ENCODE measurements around the gene EVX1. TPM values are rescaled to one million over a fixed set of nuclear protein-coding genes. Genes with fewer than 3 reads are reported as not detected.

Gene EVX1
- total RNA-seq, 4 donors from 2014 or later: 1.4 to 17.2 (median 3.4) TPM; not detected in 1

GRCh38 chr7:27221201-27221797 lies 21.3 kb upstream of the EVX1 start:
- Histone ChIP-seq H3K4me1 (peaks cover 0 to 9% (median 3%) of the 10 kb centered on the region in 4 donors), H3K36me3 (no peaks in the 10 kb centered on the region), H3K4me3 (no peak overlapping the region), H3K27ac (no peak overlapping the region), H3K27me3 (peaks cover 78% of the 10 kb centered on the region), H3K9me3 (no peaks in the 10 kb centered on the region)
- intact Hi-C loops (cut with DNase I; ENCODE audit: low total_unique reads): no loop called here
- 83 to 92% methylated on average over 3 of the region's 3 CpGs for WGBS, 2 donors (ENCODE audit: low coverage in 1 of 2)
- TF ChIP-seq CTCF (IDR thresholded peaks at IDR 0.05) (no peak), EP300 (IDR thresholded peaks at IDR 0.05; ENCODE audit: low read depth) (no peak), POLR2AphosphoS5 (IDR thresholded peaks at IDR 0.05) (no peak), POLR2A (IDR thresholded peaks at IDR 0.05) (no peak)
- in situ Hi-C loops (cut with MboI; ENCODE audit: low pct_ligation_motif_present in 1 of 4, low pct_unique_long_range_greater_than_20kb in 1 of 4, low sequenced_read_pairs in 3 of 4): loop anchor here (25.0 kb wide), 5 partner anchors 366 to 791 kb away; no protein-coding TSS in a partner anchor
- DNase-seq: no peak

GRCh38 chr7:27223941-27224575 lies 18.5 kb upstream of the EVX1 start:
- H3K4me3 ChIP-seq: no peak overlapping the region
- no peaks in the 10 kb centered on the region for H3K36me3 ChIP-seq
- in situ Hi-C loops (cut with MboI; ENCODE audit: low pct_ligation_motif_present in 1 of 4, low pct_unique_long_range_greater_than_20kb in 1 of 4, low sequenced_read_pairs in 3 of 4): loop anchor here (25.0 kb wide), 5 partner anchors 363 to 788 kb away; no protein-coding TSS in a partner anchor
- intact Hi-C loops (cut with DNase I; ENCODE audit: low total_unique reads): no loop called here
- TF ChIP-seq EP300 (IDR thresholded peaks at IDR 0.05; ENCODE audit: low read depth): no peak
- TF ChIP-seq POLR2AphosphoS5 (IDR thresholded peaks at IDR 0.05): no peak
- no peak for TF ChIP-seq CTCF (IDR thresholded peaks at IDR 0.05)
- TF ChIP-seq POLR2A (IDR thresholded peaks at IDR 0.05): no peak
- no peak for DNase-seq
- no peaks in the 10 kb centered on the region for H3K9me3 ChIP-seq
- H3K4me1 ChIP-seq: peaks cover 0 to 9% (median 3%) of the 10 kb centered on the region in 4 donors
- no peak overlapping the region for H3K27ac ChIP-seq
- peaks cover 81% of the 10 kb centered on the region for H3K27me3 ChIP-seq

DNA sequence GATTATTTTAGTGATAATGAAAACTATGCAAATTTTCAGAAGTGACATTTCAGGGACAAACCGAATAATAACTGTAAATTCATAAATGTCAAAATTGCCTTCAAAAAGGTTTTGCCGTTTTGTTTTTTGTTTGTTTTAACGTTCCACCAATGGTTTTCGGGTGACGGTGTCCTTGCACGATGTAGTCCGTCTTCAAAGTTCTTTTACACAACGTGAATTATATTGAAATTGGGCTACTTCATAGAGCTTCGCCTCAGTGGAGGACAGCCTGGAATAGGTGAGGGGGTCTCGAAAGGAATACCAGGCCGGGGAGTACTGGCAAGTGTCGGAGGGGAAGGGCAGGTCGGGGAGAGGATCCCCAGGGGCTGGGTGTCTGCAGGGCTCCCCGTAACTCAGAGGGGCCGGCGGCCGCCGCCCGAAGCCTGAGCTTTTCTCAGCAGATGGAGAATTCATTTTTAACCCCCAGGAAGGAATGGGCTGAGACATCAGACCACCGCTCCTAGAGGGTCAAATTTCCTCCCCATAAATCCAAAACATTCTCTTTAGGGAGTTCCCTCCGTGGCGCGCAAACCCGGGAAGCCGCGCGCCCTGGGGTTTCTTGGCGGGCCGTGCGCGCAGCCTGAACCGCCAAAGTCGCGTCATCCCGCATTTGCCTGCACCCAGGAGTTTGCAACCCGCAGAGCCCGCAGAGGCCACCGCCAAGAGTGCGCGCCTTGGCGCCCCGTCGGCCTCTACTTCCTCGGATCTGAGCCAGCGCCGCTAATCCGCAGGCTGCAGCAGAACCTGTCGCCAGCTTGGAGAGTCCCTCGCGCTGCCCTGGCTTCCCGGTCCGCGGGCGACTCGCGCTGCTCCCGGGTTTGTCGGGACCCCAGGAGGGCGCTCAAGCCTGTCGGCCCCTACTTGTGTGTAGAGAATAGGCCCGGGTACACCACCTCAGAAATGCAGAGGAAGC lies 17.3 kb upstream of the EVX1 start:
- in situ Hi-C loops (cut with MboI; ENCODE audit: low pct_ligation_motif_present in 1 of 4, low pct_unique_long_range_greater_than_20kb in 1 of 4, low sequenced_read_pairs in 3 of 4): loop anchor here (25.0 kb wide), 5 partner anchors 362 to 787 kb away; no protein-coding TSS in a partner anchor
- WGBS, 2 donors (ENCODE audit: low coverage in 1 of 2): 0 to 18% methylated on average over 3 to 58 of the region's 61 CpGs
- H3K36me3 ChIP-seq: no peaks in the 10 kb centered on the region

More for the DNA sequence above, 17.3 kb upstream of the EVX1 start:
- Histone ChIP-seq H3K9me3 (no peaks in the 10 kb centered on the region), H3K4me1 (peaks cover 0 to 9% (median 3%) of the 10 kb centered on the region in 4 donors), H3K27me3 (peaks cover 69% of the 10 kb centered on the region), H3K27ac (no peak overlapping the region), H3K4me3 (peak overlapping the region in 1 of 4 donors; percentile 34)
- intact Hi-C loops (cut with DNase I; ENCODE audit: low total_unique reads): no loop called here
- TF ChIP-seq EP300 (IDR thresholded peaks at IDR 0.05; ENCODE audit: low read depth): no peak
- TF ChIP-seq POLR2AphosphoS5 (IDR thresholded peaks at IDR 0.05): no peak
- TF ChIP-seq POLR2A (IDR thresholded peaks at IDR 0.05): no peak
- no peak for TF ChIP-seq CTCF (IDR thresholded peaks at IDR 0.05)
- no peak for DNase-seq

Data from transverse colon (tissue), 4 donors.